ENCODE results near the gene ERVK3-1. TPM values are rescaled to one million over a fixed set of nuclear protein-coding genes. Genes with fewer than 3 reads are reported as not detected.

Gene ERVK3-1
- polyA plus RNA-seq, 1 donor from 2014 or later: 141 TPM

DNA sequence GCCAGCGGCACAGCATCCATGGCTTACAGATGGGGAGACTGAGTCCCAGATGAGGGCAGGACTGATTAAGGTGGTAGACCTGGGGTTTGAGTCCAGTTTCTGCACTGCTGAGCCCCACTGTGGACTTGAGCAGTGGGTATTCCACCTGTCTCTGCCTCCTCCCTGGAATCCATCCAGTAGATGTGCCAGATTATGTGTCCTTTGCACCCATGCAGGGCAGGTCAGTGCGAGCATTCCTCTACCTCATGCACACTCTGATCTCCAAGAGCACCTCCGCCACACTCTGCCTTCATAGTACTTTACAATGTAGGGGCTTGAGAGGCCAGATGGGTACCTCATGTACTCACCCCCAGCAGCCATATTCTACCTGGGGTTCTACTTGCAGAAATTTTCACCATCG is 31.6 kb downstream of the ERVK3-1 start:
- no peak overlapping the region for H3K27ac ChIP-seq (ENCODE audit: low read length)
- no peak overlapping the region for H3K9ac ChIP-seq (ENCODE audit: low read length)
- H3F3A ChIP-seq (ENCODE audit: insufficient read depth, low read length, poor library complexity, severe bottlenecking): no peaks in the 10 kb centered on the region
- no peaks in the 10 kb centered on the region for H4K20me1 ChIP-seq (ENCODE audit: insufficient read depth)
- H3K9me2 ChIP-seq (ENCODE audit: insufficient read depth, low read length): no peaks in the 10 kb centered on the region
- H3K79me2 ChIP-seq (replicated peaks; ENCODE audit: insufficient read depth, low read length): no peaks in the 10 kb centered on the region
- peaks cover 10% of the 10 kb centered on the region for H3K36me3 ChIP-seq (ENCODE audit: insufficient read depth, low read length)
- TF ChIP-seq EP300 (conservative IDR thresholded peaks at IDR 0.05; ENCODE audit: poor library complexity, severe bottlenecking): no peak
- TF ChIP-seq TAF1 (IDR thresholded peaks at IDR 0.05; ENCODE audit: low read depth): no peak
- TF ChIP-seq, protein P1, sequence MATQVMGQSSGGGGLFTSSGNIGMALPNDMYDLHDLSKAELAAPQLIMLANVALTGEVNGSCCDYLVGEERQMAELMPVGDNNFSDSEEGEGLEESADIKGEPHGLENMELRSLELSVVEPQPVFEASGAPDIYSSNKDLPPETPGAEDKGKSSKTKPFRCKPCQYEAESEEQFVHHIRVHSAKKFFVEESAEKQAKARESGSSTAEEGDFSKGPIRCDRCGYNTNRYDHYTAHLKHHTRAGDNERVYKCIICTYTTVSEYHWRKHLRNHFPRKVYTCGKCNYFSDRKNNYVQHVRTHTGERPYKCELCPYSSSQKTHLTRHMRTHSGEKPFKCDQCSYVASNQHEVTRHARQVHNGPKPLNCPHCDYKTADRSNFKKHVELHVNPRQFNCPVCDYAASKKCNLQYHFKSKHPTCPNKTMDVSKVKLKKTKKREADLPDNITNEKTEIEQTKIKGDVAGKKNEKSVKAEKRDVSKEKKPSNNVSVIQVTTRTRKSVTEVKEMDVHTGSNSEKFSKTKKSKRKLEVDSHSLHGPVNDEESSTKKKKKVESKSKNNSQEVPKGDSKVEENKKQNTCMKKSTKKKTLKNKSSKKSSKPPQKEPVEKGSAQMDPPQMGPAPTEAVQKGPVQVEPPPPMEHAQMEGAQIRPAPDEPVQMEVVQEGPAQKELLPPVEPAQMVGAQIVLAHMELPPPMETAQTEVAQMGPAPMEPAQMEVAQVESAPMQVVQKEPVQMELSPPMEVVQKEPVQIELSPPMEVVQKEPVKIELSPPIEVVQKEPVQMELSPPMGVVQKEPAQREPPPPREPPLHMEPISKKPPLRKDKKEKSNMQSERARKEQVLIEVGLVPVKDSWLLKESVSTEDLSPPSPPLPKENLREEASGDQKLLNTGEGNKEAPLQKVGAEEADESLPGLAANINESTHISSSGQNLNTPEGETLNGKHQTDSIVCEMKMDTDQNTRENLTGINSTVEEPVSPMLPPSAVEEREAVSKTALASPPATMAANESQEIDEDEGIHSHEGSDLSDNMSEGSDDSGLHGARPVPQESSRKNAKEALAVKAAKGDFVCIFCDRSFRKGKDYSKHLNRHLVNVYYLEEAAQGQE (IDR thresholded peaks at IDR 0.05; ENCODE audit: borderline replicate concordance): no peak
- no peak for TF ChIP-seq RAD21 (conservative IDR thresholded peaks at IDR 0.05)
- H3K4me3 ChIP-seq (ENCODE audit: low read length): no peak overlapping the region
- no peak overlapping the region for H2AFZ ChIP-seq (ENCODE audit: low read depth, low read length)
- H3K4me2 ChIP-seq (ENCODE audit: low read length): no peak overlapping the region
- no peaks in the 10 kb centered on the region for H3K9me3 ChIP-seq (ENCODE audit: low read length)
- H3K27me3 ChIP-seq (ENCODE audit: insufficient read depth, low read depth, low read length): no peaks in the 10 kb centered on the region

DNA sequence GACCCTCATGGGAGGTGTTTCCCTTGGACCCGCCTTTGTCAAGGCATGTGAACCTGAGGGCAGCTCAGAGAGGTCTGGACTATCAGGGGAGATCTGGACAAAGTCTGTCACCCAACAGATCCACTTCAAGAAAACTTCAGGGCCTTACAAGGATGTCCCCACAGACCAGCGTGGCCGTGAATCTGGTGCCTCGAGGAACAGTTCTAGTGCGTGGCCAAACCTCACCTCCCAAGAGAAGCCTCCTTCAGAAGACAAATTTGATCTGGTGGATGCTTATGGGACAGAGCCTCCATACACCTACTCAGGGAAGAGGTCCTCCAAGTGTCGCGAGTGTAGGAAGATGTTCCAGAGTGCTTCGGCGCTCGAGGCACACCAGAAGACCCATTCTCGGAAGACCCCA is 33.2 kb downstream of the ERVK3-1 start:
- H3F3A ChIP-seq (ENCODE audit: insufficient read depth, low read length, poor library complexity, severe bottlenecking): no peaks in the 10 kb centered on the region
- no peaks in the 10 kb centered on the region for H4K20me1 ChIP-seq (ENCODE audit: insufficient read depth)
- no peak overlapping the region for H3K4me3 ChIP-seq (ENCODE audit: low read length)
- no peaks in the 10 kb centered on the region for H3K9me2 ChIP-seq (ENCODE audit: insufficient read depth, low read length)
- H3K27ac ChIP-seq (ENCODE audit: low read length): no peak overlapping the region
- no peak for TF ChIP-seq POLR2AphosphoS5 (IDR thresholded peaks at IDR 0.05)
- no peak for TF ChIP-seq RAD21 (conservative IDR thresholded peaks at IDR 0.05)
- no peak for TF ChIP-seq SMC3 (conservative IDR thresholded peaks at IDR 0.05; ENCODE audit: poor library complexity)
- no peak for TF ChIP-seq TAF1 (IDR thresholded peaks at IDR 0.05; ENCODE audit: low read depth)
- TF ChIP-seq EP300 (conservative IDR thresholded peaks at IDR 0.05; ENCODE audit: poor library complexity, severe bottlenecking): no peak
- no peak for TF ChIP-seq CTCF (IDR thresholded peaks at IDR 0.05; ENCODE audit: poor library complexity, severe bottlenecking)
- TF ChIP-seq, protein P1 (IDR thresholded peaks at IDR 0.05; ENCODE audit: borderline replicate concordance): no peak
- TF ChIP-seq MXI1 (conservative IDR thresholded peaks at IDR 0.05; ENCODE audit: poor library complexity, severe bottlenecking): no peak
- TF ChIP-seq EZH2 (IDR thresholded peaks at IDR 0.05; ENCODE audit: borderline replicate concordance, insufficient read depth, low read length, poor library complexity, severe bottlenecking): no peak
- no peak overlapping the region for H2AFZ ChIP-seq (ENCODE audit: low read depth, low read length)
- no peaks in the 10 kb centered on the region for H3K27me3 ChIP-seq (ENCODE audit: insufficient read depth, low read depth, low read length)
- no peak overlapping the region for H3K4me2 ChIP-seq (ENCODE audit: low read length)
- H3K79me2 ChIP-seq (replicated peaks; ENCODE audit: insufficient read depth, low read length): no peaks in the 10 kb centered on the region
- H3K9me3 ChIP-seq (ENCODE audit: low read length): no peaks in the 10 kb centered on the region
- H3K36me3 ChIP-seq (ENCODE audit: insufficient read depth, low read length): peaks cover 10% of the 10 kb centered on the region
- no peak overlapping the region for H3K9ac ChIP-seq (ENCODE audit: low read length)
